Neural cell (in vitro differentiated cells): ENCODE results near the gene DAPK2. TPM values are rescaled to one million over a fixed set of nuclear protein-coding genes. Genes with fewer than 3 reads are reported as not detected.

Experiments used
- H2AFZ ChIP-seq: fragments of 200-600, 300-800 bp; sonication (generic), shearing (Covaris generic); 2 replicates; pipeline ENCODE4 v1.6.0; 2014; ENCODE audit warnings: low read depth, mild to moderate bottlenecking, antibody characterized with exemption, low read length, moderate library complexity
- H3F3A ChIP-seq: fragments of 200-600 bp; shearing (Covaris generic); 2 replicates; pipeline ENCODE4 v1.6.1; 2016; ENCODE audit warnings: mild to moderate bottlenecking, moderate library complexity, mixed read lengths, antibody characterized with exemption, low read length; ENCODE audit not compliant: insufficient read depth, poor library complexity, severe bottlenecking
- H3K27ac ChIP-seq: fragments of 200-600, 300-800 bp; sonication (generic), shearing (Covaris generic); 2 replicates; pipeline ENCODE4 v1.5.1; 2014; ENCODE audit warnings: mild to moderate bottlenecking, low read length, moderate library complexity
- H3K27me3 ChIP-seq: fragments of 300-800, 200-600 bp; sonication (generic), shearing (Covaris generic); 2 replicates; pipeline ENCODE4 v1.6.0; 2014; ENCODE audit warnings: mild to moderate bottlenecking, low read depth, low read length, moderate library complexity; ENCODE audit not compliant: insufficient read depth
- H3K36me3 ChIP-seq: fragments of 300-800, 200-600 bp; sonication (generic), shearing (Covaris generic); 2 replicates; pipeline ENCODE4 v1.5.1; 2014; ENCODE audit warnings: mild to moderate bottlenecking, antibody characterized with exemption, low read length, moderate library complexity; ENCODE audit not compliant: insufficient read depth
- H3K4me2 ChIP-seq: fragments of 300-800, 200-600 bp; sonication (generic), shearing (Covaris generic); 2 replicates; pipeline ENCODE4 v1.6.0; 2014; ENCODE audit warnings: mild to moderate bottlenecking, low read length
- H3K4me3 ChIP-seq: fragments of 300-800, 200-600 bp; sonication (generic), shearing (Covaris generic); 2 replicates; pipeline ENCODE4 v1.5.1; 2014; ENCODE audit warnings: mild to moderate bottlenecking, low read length, moderate library complexity
- H3K79me2 ChIP-seq: fragments of 200-600 bp; shearing (Covaris generic); replicated peaks from 2 replicates; pipeline ENCODE4 v1.6.0; 2014; ENCODE audit warnings: mild to moderate bottlenecking, low read length, moderate library complexity; ENCODE audit not compliant: insufficient read depth
- H3K9ac ChIP-seq: fragments of 300-800, 200-600 bp; sonication (generic), shearing (Covaris generic); 2 replicates; pipeline ENCODE4 v1.6.1; 2016; ENCODE audit warnings: mild to moderate bottlenecking, low read length, mixed read lengths
- H3K9me2 ChIP-seq: fragments of 200-600 bp; shearing (Covaris generic); 2 replicates; pipeline ENCODE4 v1.6.1; 2016; ENCODE audit warnings: mild to moderate bottlenecking, low read length, mixed read lengths; ENCODE audit not compliant: insufficient read depth
- H3K9me3 ChIP-seq: fragments of 200-600, 300-800 bp; sonication (generic), shearing (Covaris generic); 2 replicates; pipeline ENCODE4 v1.6.1; 2016; ENCODE audit warnings: mild to moderate bottlenecking, mixed run types, low read length, moderate library complexity, mixed read lengths
- H4K20me1 ChIP-seq: fragments of 200-600 bp; shearing (Covaris generic); 2 replicates; pipeline ENCODE4 v1.6.1; 2016; ENCODE audit warnings: mild to moderate bottlenecking, mixed run types; ENCODE audit not compliant: insufficient read depth
- EP300 ChIP-seq: fragments of 450-650 bp; conservative IDR thresholded peaks from 2 replicates; pipeline ENCODE4 v1.6.1; 2014; ENCODE audit warnings: antibody characterized with exemption, mild to moderate bottlenecking, moderate library complexity; ENCODE audit not compliant: poor library complexity, severe bottlenecking
- EZH2 ChIP-seq: fragments of 200-600, 300-800 bp; shearing (Covaris generic), sonication (generic); IDR thresholded peaks from 2 replicates; pipeline ENCODE4 v1.6.1; 2014; ENCODE audit warnings: antibody characterized with exemption, low read length, borderline replicate concordance, mild to moderate bottlenecking; ENCODE audit not compliant: insufficient read depth, poor library complexity, severe bottlenecking
- MXI1 ChIP-seq: fragments of 450-650 bp; conservative IDR thresholded peaks from 2 replicates; pipeline ENCODE4 v1.6.1; 2014; ENCODE audit warnings: antibody characterized with exemption, mild to moderate bottlenecking; ENCODE audit not compliant: poor library complexity, severe bottlenecking
- POLR2AphosphoS5 ChIP-seq: IDR thresholded peaks from 2 replicates; pipeline ENCODE4 v1.6.1; 2012
- RAD21 ChIP-seq: fragments of 450-650 bp; conservative IDR thresholded peaks from 2 replicates; pipeline ENCODE4 v1.6.1; 2014; ENCODE audit warnings: antibody characterized with exemption, mild to moderate bottlenecking, moderate library complexity
- REST ChIP-seq: IDR thresholded peaks from 2 replicates; pipeline ENCODE4 v1.6.1; 2012; ENCODE audit warnings: borderline replicate concordance
- SMC3 ChIP-seq: fragments of 450-650 bp; conservative IDR thresholded peaks from 2 replicates; pipeline ENCODE4 v1.6.1; 2014; ENCODE audit warnings: antibody characterized with exemption, mild to moderate bottlenecking, moderate library complexity; ENCODE audit not compliant: poor library complexity
- TAF1 ChIP-seq: IDR thresholded peaks from 2 replicates; pipeline ENCODE4 v1.6.1; 2012; ENCODE audit warnings: low read depth
- polyA plus RNA-seq: library from polyadenylated mRNA; depleted of rRNA; stranded (reverse); fragments of >200 nt; gene quantifications from 2 replicates; pipeline ENCODE4 v1.2.3, GENCODE V29; 2014
- TF ChIP-seq, protein P1 (sequence below): fragments of 450-650 bp; IDR thresholded peaks from 2 replicates; pipeline ENCODE4 v1.5.1; 2014; ENCODE audit warnings: antibody characterized with exemption, mild to moderate bottlenecking, moderate library complexity; ENCODE audit not compliant: poor library complexity, severe bottlenecking

Gene DAPK2
- polyA plus RNA-seq, 1 donor from 2014 or later, result 0.78 TPM

DNA sequence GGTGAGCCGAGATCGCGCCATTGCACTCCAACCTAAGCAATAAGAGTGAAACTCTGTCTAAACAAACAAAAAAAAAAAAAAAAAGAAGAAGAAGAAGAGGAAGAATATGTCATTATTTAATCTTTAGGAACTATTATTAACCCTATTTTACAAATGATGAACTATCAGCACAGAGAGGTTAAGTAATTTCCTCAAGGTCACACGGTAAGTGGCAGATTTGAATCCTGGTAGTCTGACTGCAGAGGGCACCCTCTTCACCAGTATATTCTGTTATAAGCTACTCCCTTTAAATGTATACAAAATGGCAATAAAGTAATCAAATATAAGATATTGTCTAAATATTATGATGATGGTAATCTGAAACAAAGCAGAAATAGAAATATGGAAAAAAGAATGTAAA, 135.1 kb downstream of the DAPK2 start:
- Histone ChIP-seq H3K9ac (no peak overlapping the region), H2AFZ (no peak overlapping the region), H3K9me2 (no peaks in the 10 kb centered on the region), H3K4me3 (no peak overlapping the region), H3K9me3 (no peaks in the 10 kb centered on the region), H3K36me3 (no peaks in the 10 kb centered on the region), H3K79me2 (no peaks in the 10 kb centered on the region), H3K27ac (no peak overlapping the region), H3K27me3 (no peaks in the 10 kb centered on the region), H3K4me2 (no peak overlapping the region), H3F3A (no peaks in the 10 kb centered on the region), H4K20me1 (no peaks in the 10 kb centered on the region)
- TF ChIP-seq RAD21 (no peak), EP300 (no peak), EZH2 (no peak), POLR2AphosphoS5 (no peak), TAF1 (no peak), REST (no peak), SMC3 (no peak), MXI1 (no peak)
- TF ChIP-seq, protein P1, sequence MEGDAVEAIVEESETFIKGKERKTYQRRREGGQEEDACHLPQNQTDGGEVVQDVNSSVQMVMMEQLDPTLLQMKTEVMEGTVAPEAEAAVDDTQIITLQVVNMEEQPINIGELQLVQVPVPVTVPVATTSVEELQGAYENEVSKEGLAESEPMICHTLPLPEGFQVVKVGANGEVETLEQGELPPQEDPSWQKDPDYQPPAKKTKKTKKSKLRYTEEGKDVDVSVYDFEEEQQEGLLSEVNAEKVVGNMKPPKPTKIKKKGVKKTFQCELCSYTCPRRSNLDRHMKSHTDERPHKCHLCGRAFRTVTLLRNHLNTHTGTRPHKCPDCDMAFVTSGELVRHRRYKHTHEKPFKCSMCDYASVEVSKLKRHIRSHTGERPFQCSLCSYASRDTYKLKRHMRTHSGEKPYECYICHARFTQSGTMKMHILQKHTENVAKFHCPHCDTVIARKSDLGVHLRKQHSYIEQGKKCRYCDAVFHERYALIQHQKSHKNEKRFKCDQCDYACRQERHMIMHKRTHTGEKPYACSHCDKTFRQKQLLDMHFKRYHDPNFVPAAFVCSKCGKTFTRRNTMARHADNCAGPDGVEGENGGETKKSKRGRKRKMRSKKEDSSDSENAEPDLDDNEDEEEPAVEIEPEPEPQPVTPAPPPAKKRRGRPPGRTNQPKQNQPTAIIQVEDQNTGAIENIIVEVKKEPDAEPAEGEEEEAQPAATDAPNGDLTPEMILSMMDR, result no peak

DNA sequence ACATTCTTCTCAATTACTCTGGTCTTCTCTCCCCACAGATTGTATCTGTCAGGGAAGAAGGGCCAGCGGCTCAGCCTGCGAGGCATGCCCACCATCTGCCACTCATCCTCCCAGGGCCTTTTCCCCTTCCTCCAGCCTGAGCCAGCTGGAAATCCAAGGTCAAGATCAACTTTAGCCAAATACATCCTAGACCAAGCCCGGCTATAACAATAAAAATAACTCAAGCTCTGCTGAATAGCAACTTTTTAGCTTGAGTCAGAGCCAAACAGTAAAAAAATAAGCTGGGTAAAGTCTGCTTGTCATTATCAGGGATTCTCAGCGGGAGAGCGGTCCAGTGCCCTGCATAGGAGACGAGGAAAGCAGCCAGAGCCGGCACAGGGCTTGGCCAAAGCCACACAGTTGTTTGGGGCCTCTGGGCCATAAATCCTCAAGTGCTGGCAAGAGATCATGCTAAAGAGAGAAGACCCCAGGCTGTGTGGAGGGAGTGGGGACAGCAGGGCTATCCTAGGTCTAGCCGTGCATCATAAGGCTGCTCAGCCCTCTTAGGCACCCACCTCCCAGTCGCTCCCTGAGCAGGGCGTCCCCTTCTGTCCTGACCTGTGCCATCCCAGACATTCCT, 136.4 kb downstream of the DAPK2 start:
- no peaks in the 10 kb centered on the region for H3F3A ChIP-seq
- H2AFZ ChIP-seq, result no peak overlapping the region
- no peak overlapping the region for H3K4me3 ChIP-seq
- TF ChIP-seq TAF1 (no peak), REST (no peak), SMC3 (no peak), EZH2 (no peak), RAD21 (no peak)
- TF ChIP-seq, protein P1, result no peak
- H3K9me3 ChIP-seq, result no peaks in the 10 kb centered on the region
- no peak overlapping the region for H3K9ac ChIP-seq
- H4K20me1 ChIP-seq, result no peaks in the 10 kb centered on the region
- H3K36me3 ChIP-seq, result no peaks in the 10 kb centered on the region
- no peak overlapping the region for H3K4me2 ChIP-seq
- no peaks in the 10 kb centered on the region for H3K79me2 ChIP-seq
- H3K27me3 ChIP-seq, result no peaks in the 10 kb centered on the region
- H3K9me2 ChIP-seq, result no peaks in the 10 kb centered on the region
- no peak overlapping the region for H3K27ac ChIP-seq
